ENCODE data around the gene PRAMEF25.
"Not testable (repeated sequence)": the region's sequence is repeated elsewhere in the genome, so short reads cannot be mapped to it uniquely, and the experiment has no call there.

The PRAMEF25 gene

DNA sequence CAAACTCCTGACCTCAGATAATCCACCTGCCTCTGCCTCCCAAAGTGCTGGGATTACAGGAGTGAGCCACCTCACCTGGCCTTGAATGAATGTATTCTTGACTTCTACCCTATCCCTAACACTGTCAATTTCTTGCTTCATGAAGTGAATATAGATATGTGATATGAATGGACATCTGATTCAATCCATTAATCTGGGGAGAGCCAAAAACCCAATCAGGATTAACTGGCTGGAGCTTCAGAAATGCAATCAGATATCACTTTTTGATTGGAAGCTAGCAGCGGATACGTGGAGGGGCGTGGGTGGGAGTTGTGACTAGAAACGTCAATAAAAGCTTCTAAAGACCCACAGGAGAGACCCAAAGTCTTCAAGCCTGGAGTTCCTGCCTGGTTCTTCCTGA is at the start of gene PRAMEF25:
TSS of gene PRAMEF25 (plus strand) at position 301 of the 400 bp plus-strand sequence. CDS start 2,920 bp downstream, outside the sequence.
- not testable (repeated sequence) for DNase-seq

DNA sequence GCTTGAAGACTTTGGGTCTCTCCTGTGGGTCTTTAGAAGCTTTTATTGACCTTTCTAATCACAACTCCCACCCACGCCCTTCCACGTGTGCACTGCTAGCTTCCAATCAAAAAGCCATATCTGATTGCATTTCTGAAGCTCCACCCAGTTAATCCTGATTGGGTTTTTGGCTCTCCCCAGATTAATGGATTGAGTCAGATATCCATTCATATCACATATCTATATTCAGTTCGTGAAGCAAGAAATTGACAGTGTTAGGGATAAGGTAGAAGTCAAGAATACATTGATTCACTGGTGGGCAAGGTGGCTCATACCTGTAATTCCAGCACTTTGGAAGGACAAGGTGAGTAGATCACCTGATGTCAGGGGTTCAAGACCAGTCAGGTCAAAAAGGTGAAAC is 14.1 kb upstream of the PRAMEF25 start, which contains the start of gene PRAMEF27:
TSS of gene PRAMEF27 (minus strand) at position 101 of the 400 bp plus-strand sequence. CDS start 2,916 bp downstream, outside the sequence.
- not testable (repeated sequence) for DNase-seq

DNA sequence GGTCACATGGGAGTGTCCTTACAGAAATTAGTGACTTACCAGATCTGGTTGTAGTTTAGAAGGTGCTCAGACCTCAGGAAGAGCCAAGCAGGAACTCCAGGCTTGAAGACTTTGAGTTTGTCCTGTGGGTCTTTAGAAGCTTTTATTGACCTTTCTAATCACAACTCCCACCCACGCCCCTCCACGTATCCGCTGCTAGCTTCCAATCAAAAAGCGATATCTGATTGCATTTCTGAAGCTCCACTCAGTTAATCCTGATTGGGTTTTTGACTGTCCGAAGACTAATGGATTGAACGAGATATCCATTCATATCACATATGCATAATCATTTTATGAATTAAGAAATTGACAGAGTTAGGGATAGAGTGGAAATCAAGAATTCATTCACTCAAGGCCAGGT is 46.2 kb downstream of the PRAMEF25 start, which contains the start of gene HNRNPCL2:
TSS of gene HNRNPCL2 (minus strand) at position 101 of the 400 bp plus-strand sequence. CDS start 454 bp downstream, outside the sequence.
- not testable (repeated sequence) for DNase-seq
